ENCODE measurements around the gene ARL3.
"Not testable (repeated sequence)": the region's sequence is repeated elsewhere in the genome, so short reads cannot be mapped to it uniquely, and the experiment has no call there.

ARL3 gene

GRCh38 chr10:102744374-102745051, 30.3 kb upstream of the ARL3 start:
- Histone ChIP-seq H3K4me3 (peak overlapping the region; percentile 74), H3K9me3 (no peaks in the 10 kb centered on the region), H3K36me3 (replicated peaks) (no peaks in the 10 kb centered on the region), H3K4me1 (peaks cover 12% of the 10 kb centered on the region), H3K27me3 (ENCODE audit: low read depth) (no peaks in the 10 kb centered on the region; the same call in 1 of the 2 replicates)
- in situ Hi-C loops (cut with MboI; ENCODE audit: low sequenced_read_pairs), result no loop called here
- DNase-seq (ENCODE audit: low spot score in 2 of 2), result peak in 1 of 2 experiments; percentile 28

GRCh38 chr10:102743588-102744373, 29.6 kb upstream of the ARL3 start, which contains the start of gene WBP1L:
WBP1L (plus strand) TSS chr10:102743948; CDS start chr10:102744054, 106 bp downstream.
- in situ Hi-C loops (cut with MboI; ENCODE audit: low sequenced_read_pairs), result no loop called here
- H3K4me3 ChIP-seq, result peak within 1 kb of the TSS; percentile 74

GRCh38 chr10:102743078-102743587, 28.9 kb upstream of the ARL3 start:
- in situ Hi-C loops (cut with MboI; ENCODE audit: low sequenced_read_pairs), result no loop called here
- no peak for DNase-seq (ENCODE audit: low spot score in 2 of 2)
- Histone ChIP-seq H3K4me3 (peak overlapping the region; percentile 10), H3K4me1 (peaks cover 12% of the 10 kb centered on the region), H3K36me3 (replicated peaks) (peaks cover 3% of the 10 kb centered on the region), H3K27me3 (ENCODE audit: low read depth) (no peaks in the 10 kb centered on the region; the same call in 1 of the 2 replicates), H3K9me3 (no peaks in the 10 kb centered on the region)

More at GRCh38 chr10:102743588-102744373, 29.6 kb upstream of the ARL3 start, which contains the start of gene WBP1L:
- H3K4me1 ChIP-seq, result peaks cover 12% of the 10 kb centered on the region
- no peaks in the 10 kb centered on the region; the same call in 1 of the 2 replicates for H3K36me3 ChIP-seq (replicated peaks)
- no peaks in the 10 kb centered on the region; the same call in 1 of the 2 replicates for H3K27me3 ChIP-seq (ENCODE audit: low read depth)
- no peaks in the 10 kb centered on the region for H3K9me3 ChIP-seq
- DNase-seq (ENCODE audit: low spot score in 2 of 2), result peak; percentile 97 to 98

GRCh38 chr10:102742313-102742712, 28.1 kb upstream of the ARL3 start:
- DNase-seq (ENCODE audit: low spot score in 2 of 2); H3K27me3 ChIP-seq (ENCODE audit: low read depth); H3K9me3 ChIP-seq; H3K4me3 ChIP-seq; in situ Hi-C loops (cut with MboI; ENCODE audit: low sequenced_read_pairs): not testable (repeated sequence)
- Histone ChIP-seq H3K4me1 (peaks cover 12% of the 10 kb centered on the region), H3K36me3 (replicated peaks) (peaks cover 10% of the 10 kb centered on the region)

- in situ Hi-C loops (cut with MboI; ENCODE audit: low sequenced_read_pairs), result no loop called here
These were observed 27.6 kb upstream of the ARL3 start for GRCh38 chr10:102741726-102742237.

GRCh38 chr10:102740229-102740628, 26.0 kb upstream of the ARL3 start:
- peaks cover 19% of the 10 kb centered on the region for H3K36me3 ChIP-seq (replicated peaks)
- no peak for DNase-seq (ENCODE audit: low spot score in 2 of 2)
- no peaks in the 10 kb centered on the region; the same call in 1 of the 2 replicates for H3K27me3 ChIP-seq (ENCODE audit: low read depth)
- no peak overlapping the region for H3K4me3 ChIP-seq
- no peaks in the 10 kb centered on the region for H3K9me3 ChIP-seq
- H3K4me1 ChIP-seq, result peaks cover 12% of the 10 kb centered on the region
- in situ Hi-C loops (cut with MboI; ENCODE audit: low sequenced_read_pairs), result no loop called here

More at GRCh38 chr10:102741726-102742237, 27.6 kb upstream of the ARL3 start:
- Histone ChIP-seq H3K4me1 (peaks cover 12% of the 10 kb centered on the region), H3K27me3 (ENCODE audit: low read depth) (no peaks in the 10 kb centered on the region; the same call in 1 of the 2 replicates), H3K9me3 (no peaks in the 10 kb centered on the region), H3K4me3 (no peak overlapping the region), H3K36me3 (replicated peaks) (peaks cover 15% of the 10 kb centered on the region)
- DNase-seq (ENCODE audit: low spot score in 2 of 2), result no peak

GRCh38 chr10:102738692-102739121, 24.5 kb upstream of the ARL3 start:
- no peak overlapping the region for H3K4me3 ChIP-seq
- peaks cover 28% of the 10 kb centered on the region for H3K36me3 ChIP-seq (replicated peaks)
- H3K4me1 ChIP-seq, result peaks cover 4% of the 10 kb centered on the region
- H3K27me3 ChIP-seq (ENCODE audit: low read depth), result no peaks in the 10 kb centered on the region; the same call in 1 of the 2 replicates
- DNase-seq (ENCODE audit: low spot score in 2 of 2), result no peak
- no peaks in the 10 kb centered on the region for H3K9me3 ChIP-seq
- in situ Hi-C loops (cut with MboI; ENCODE audit: low sequenced_read_pairs), result no loop called here

- Histone ChIP-seq H3K9me3 (no peaks in the 10 kb centered on the region), H3K4me1 (no peaks in the 10 kb centered on the region), H3K27me3 (ENCODE audit: low read depth) (no peaks in the 10 kb centered on the region), H3K4me3 (no peak overlapping the region), H3K36me3 (replicated peaks) (peaks cover 59% of the 10 kb centered on the region)
- in situ Hi-C loops (cut with MboI; ENCODE audit: low sequenced_read_pairs), result no loop called here
- DNase-seq (ENCODE audit: low spot score in 2 of 2), result no peak
These were observed 20.9 kb upstream of the ARL3 start for GRCh38 chr10:102735065-102735562.

- H3K9me3 ChIP-seq, result no peaks in the 10 kb centered on the region
- H3K4me1 ChIP-seq, result no peaks in the 10 kb centered on the region
- H3K36me3 ChIP-seq (replicated peaks), result peaks cover 77% of the 10 kb centered on the region
- DNase-seq (ENCODE audit: low spot score in 2 of 2), result no peak
- in situ Hi-C loops (cut with MboI; ENCODE audit: low sequenced_read_pairs), result no loop called here
- H3K27me3 ChIP-seq (ENCODE audit: low read depth), result no peaks in the 10 kb centered on the region
- no peak overlapping the region for H3K4me3 ChIP-seq
These were observed 18.5 kb upstream of the ARL3 start for GRCh38 chr10:102732661-102733060.

- DNase-seq (ENCODE audit: low spot score in 2 of 2), result no peak
- in situ Hi-C loops (cut with MboI; ENCODE audit: low sequenced_read_pairs), result no loop called here
- no peak overlapping the region for H3K4me3 ChIP-seq
- peaks cover 81% of the 10 kb centered on the region for H3K36me3 ChIP-seq (replicated peaks)
- H3K9me3 ChIP-seq, result no peaks in the 10 kb centered on the region
- no peaks in the 10 kb centered on the region for H3K4me1 ChIP-seq
- H3K27me3 ChIP-seq (ENCODE audit: low read depth), result no peaks in the 10 kb centered on the region
These were observed 17.1 kb upstream of the ARL3 start for GRCh38 chr10:102731222-102731800.

GRCh38 chr10:102729029-102730026, 15.1 kb upstream of the ARL3 start:
- DNase-seq (ENCODE audit: low spot score in 2 of 2), result peak; percentile 53 to 91
- Histone ChIP-seq H3K27me3 (ENCODE audit: low read depth) (no peaks in the 10 kb centered on the region), H3K4me1 (no peaks in the 10 kb centered on the region), H3K36me3 (replicated peaks) (peaks cover 86% of the 10 kb centered on the region), H3K4me3 (no peak overlapping the region), H3K9me3 (no peaks in the 10 kb centered on the region)
- in situ Hi-C loops (cut with MboI; ENCODE audit: low sequenced_read_pairs), result no loop called here

GRCh38 chr10:102727037-102727818, 13.0 kb upstream of the ARL3 start:
- in situ Hi-C loops (cut with MboI; ENCODE audit: low sequenced_read_pairs), result no loop called here
- DNase-seq (ENCODE audit: low spot score in 2 of 2), result no peak
- Histone ChIP-seq H3K27me3 (ENCODE audit: low read depth) (no peaks in the 10 kb centered on the region), H3K9me3 (no peaks in the 10 kb centered on the region), H3K4me1 (peaks cover 5% of the 10 kb centered on the region), H3K36me3 (replicated peaks) (peaks cover 78% of the 10 kb centered on the region), H3K4me3 (no peak overlapping the region)
